Measurements from ENCODE around the gene FAM151A.

DNA sequence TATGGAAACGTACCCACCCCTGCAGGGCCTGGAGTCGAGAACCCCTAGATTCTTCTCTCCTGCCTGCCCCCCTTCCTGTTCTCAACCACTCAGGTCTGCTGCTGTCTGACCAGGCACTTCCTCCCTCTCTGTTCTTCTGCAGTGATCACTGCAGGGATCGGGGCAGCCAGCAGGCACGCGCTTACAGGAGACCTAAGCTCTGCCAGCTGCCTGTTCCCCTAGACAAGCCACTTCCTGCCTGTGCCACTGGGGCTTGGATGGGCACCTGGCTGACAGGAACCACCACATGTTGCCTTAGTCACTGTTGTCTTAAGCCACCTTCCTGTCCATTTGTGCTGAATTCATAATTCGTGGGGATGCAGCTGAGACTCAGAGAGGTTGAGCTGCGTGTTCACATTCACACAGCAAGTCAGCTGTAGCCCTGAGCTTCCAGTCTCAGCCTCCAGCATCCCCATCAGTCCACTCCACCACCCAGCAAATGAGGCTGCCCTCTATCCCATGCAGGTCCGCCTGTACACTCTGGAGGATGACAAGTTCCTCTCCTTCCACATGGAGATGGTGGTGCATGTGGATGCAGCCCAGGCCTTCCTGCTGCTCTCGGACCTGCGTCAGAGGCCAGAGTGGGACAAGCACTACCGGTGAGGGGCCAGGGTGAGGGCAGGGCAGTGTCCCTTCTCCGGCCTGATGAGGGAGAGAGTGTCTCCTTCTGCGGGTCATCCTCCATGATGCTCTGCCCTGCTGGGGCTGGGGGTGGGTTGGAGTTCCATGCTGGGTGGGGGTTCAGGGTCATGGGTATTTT, 18.6 kb downstream of the FAM151A start:
- TF ChIP-seq EZH2 (IDR thresholded peaks at IDR 0.05; ENCODE audit: low read depth, unreplicated experiment) (no peak), POLR2AphosphoS5 (IDR thresholded peaks at IDR 0.05; ENCODE audit: low read depth) (no peak), CREB1 (CRISPR knock-in tag; IDR thresholded peaks at IDR 0.05; ENCODE audit: low read depth) (no peak), JUNB (IDR thresholded peaks at IDR 0.05; ENCODE audit: unreplicated experiment) (no peak), EZH2phosphoT487 (IDR thresholded peaks at IDR 0.05; ENCODE audit: unreplicated experiment) (no peak), STAT1 (IDR thresholded peaks at IDR 0.05; ENCODE audit: unreplicated experiment) (no peak)
- TF ChIP-seq, protein P1, sequence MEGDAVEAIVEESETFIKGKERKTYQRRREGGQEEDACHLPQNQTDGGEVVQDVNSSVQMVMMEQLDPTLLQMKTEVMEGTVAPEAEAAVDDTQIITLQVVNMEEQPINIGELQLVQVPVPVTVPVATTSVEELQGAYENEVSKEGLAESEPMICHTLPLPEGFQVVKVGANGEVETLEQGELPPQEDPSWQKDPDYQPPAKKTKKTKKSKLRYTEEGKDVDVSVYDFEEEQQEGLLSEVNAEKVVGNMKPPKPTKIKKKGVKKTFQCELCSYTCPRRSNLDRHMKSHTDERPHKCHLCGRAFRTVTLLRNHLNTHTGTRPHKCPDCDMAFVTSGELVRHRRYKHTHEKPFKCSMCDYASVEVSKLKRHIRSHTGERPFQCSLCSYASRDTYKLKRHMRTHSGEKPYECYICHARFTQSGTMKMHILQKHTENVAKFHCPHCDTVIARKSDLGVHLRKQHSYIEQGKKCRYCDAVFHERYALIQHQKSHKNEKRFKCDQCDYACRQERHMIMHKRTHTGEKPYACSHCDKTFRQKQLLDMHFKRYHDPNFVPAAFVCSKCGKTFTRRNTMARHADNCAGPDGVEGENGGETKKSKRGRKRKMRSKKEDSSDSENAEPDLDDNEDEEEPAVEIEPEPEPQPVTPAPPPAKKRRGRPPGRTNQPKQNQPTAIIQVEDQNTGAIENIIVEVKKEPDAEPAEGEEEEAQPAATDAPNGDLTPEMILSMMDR (conservative IDR thresholded peaks at IDR 0.05; ENCODE audit: low read depth in 2 of 2) = no peak
- TF ChIP-seq, protein P2, sequence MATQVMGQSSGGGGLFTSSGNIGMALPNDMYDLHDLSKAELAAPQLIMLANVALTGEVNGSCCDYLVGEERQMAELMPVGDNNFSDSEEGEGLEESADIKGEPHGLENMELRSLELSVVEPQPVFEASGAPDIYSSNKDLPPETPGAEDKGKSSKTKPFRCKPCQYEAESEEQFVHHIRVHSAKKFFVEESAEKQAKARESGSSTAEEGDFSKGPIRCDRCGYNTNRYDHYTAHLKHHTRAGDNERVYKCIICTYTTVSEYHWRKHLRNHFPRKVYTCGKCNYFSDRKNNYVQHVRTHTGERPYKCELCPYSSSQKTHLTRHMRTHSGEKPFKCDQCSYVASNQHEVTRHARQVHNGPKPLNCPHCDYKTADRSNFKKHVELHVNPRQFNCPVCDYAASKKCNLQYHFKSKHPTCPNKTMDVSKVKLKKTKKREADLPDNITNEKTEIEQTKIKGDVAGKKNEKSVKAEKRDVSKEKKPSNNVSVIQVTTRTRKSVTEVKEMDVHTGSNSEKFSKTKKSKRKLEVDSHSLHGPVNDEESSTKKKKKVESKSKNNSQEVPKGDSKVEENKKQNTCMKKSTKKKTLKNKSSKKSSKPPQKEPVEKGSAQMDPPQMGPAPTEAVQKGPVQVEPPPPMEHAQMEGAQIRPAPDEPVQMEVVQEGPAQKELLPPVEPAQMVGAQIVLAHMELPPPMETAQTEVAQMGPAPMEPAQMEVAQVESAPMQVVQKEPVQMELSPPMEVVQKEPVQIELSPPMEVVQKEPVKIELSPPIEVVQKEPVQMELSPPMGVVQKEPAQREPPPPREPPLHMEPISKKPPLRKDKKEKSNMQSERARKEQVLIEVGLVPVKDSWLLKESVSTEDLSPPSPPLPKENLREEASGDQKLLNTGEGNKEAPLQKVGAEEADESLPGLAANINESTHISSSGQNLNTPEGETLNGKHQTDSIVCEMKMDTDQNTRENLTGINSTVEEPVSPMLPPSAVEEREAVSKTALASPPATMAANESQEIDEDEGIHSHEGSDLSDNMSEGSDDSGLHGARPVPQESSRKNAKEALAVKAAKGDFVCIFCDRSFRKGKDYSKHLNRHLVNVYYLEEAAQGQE (IDR thresholded peaks at IDR 0.05; ENCODE audit: unreplicated experiment) = no peak
- TF ChIP-seq, protein P3, sequence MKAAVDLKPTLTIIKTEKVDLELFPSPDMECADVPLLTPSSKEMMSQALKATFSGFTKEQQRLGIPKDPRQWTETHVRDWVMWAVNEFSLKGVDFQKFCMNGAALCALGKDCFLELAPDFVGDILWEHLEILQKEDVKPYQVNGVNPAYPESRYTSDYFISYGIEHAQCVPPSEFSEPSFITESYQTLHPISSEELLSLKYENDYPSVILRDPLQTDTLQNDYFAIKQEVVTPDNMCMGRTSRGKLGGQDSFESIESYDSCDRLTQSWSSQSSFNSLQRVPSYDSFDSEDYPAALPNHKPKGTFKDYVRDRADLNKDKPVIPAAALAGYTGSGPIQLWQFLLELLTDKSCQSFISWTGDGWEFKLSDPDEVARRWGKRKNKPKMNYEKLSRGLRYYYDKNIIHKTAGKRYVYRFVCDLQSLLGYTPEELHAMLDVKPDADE (IDR thresholded peaks at IDR 0.05) = no peak

All from GM23338 (cell line).